GM19043 (cell line): ENCODE results near the gene BOK.

Source experiments
- ATAC-seq: cut with Tn5 transposase; IDR thresholded peaks from one replicate; pipeline ENCODE4 v1.9.1; 2021; ENCODE audit warnings: low read depth; ENCODE audit not compliant: unreplicated experiment

Gene BOK

GRCh38 chr2:241595600-241596140, 37.1 kb downstream of the BOK start:
- ATAC-seq: no peak

GRCh38 chr2:241597561-241597960, 39.0 kb downstream of the BOK start:
- no peak for ATAC-seq

- ATAC-seq: no peak
Measured at GRCh38 chr2:241598061-241598460, 39.5 kb downstream of the BOK start.

GRCh38 chr2:241598487-241598886, 39.9 kb downstream of the BOK start:
- no peak for ATAC-seq

GRCh38 chr2:241599615-241600014, 41.1 kb downstream of the BOK start:
- no peak for ATAC-seq

GRCh38 chr2:241601841-241602240, 43.3 kb downstream of the BOK start:
- no peak for ATAC-seq

- ATAC-seq: no peak
Measured at GRCh38 chr2:241602720-241603119, 44.2 kb downstream of the BOK start.

- no peak for ATAC-seq
Measured at GRCh38 chr2:241603686-241604085, 45.1 kb downstream of the BOK start.

GRCh38 chr2:241606186-241606585, 47.6 kb downstream of the BOK start:
- no peak for ATAC-seq

- ATAC-seq: no peak
Measured at GRCh38 chr2:241607162-241607885, 48.8 kb downstream of the BOK start.

GRCh38 chr2:241608881-241609280, 50.3 kb downstream of the BOK start:
- no peak for ATAC-seq

GRCh38 chr2:241609859-241610793, 51.6 kb downstream of the BOK start:
- peak; percentile 96 for ATAC-seq

- no peak for ATAC-seq
Measured at GRCh38 chr2:241611062-241611461, 52.5 kb downstream of the BOK start.

- ATAC-seq: no peak
Measured at GRCh38 chr2:241612156-241613016, 53.8 kb downstream of the BOK start.

- no peak for ATAC-seq
Measured at GRCh38 chr2:241613017-241613780, 54.7 kb downstream of the BOK start.

GRCh38 chr2:241615041-241615440, 56.5 kb downstream of the BOK start:
- ATAC-seq: no peak

GRCh38 chr2:241615522-241616052, 57.0 kb downstream of the BOK start:
- no peak for ATAC-seq

GRCh38 chr2:241616168-241617125, 57.9 kb downstream of the BOK start:
- no peak for ATAC-seq
